OCI-M2 (cell line): Measurements from ENCODE around the gene NEU3.
"Not testable (repeated sequence)": the region's sequence is repeated elsewhere in the genome, so short reads cannot be mapped to it uniquely, and the experiment has no call there.

Experiments used
- DNase-seq: peaks from one replicate; lab custom pipeline; 2025; ENCODE audit not compliant: unreplicated experiment; lab: John Stamatoyannopoulos, UW

The NEU3 gene

DNA sequence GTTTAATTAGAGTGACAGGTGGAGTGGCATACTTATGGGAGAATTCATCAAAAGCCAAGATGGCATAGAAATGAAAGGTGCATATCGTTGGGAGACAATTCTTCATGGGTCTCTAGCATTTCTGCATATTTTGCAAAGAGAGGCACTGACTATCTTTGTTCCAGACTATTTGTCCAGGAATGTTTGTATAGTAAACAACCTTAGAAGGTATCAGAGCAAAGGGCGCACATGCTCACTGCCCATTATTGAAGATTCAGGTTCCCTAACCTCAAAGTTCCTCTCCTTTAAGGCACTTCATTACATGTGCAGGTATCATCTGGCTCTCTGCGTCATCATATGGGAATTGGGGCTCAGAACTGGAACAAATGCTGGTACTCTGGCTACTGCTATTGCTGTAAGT is 4.7 kb upstream of the NEU3 start:
- no peak for DNase-seq

DNA sequence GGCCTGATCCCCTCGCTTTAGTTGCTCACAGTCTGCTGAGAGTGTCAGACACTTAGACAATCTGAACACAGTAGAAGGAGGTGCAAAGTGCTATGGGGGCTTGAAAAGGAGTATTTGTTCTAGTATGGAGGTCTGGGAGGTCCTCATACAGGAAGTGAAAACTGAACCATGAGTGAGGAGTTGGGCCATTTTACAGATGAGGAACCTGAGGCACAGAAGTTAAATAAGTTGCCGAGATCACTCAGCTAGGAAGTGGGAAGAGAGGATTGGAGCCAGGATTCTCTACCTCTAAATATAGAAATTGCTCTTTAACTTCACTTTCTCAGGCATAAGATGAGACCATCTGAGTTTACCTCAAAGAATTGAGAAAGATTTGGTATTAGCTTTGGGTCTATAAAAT is 4.0 kb upstream of the NEU3 start:
- no peak for DNase-seq

DNA sequence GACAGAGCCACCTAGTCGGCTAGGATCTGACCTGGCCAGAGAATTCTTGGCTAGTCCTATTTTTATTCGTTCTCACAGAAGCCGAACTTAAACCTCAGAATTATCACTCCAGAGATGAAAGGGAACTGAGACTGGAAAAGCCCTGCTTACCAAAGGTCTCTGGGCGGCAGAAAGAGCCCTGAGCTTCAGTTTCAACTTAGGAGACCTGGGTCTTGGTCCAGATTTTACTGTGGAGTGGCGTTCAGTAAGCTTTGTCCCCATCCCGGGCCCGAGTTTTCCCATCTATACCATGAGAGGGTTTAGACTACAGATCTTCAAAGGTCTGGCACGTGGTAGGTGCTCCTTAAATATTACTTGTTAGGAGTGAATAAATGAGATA is 516 bp downstream of the NEU3 start:
- DNase-seq: no peak

DNA sequence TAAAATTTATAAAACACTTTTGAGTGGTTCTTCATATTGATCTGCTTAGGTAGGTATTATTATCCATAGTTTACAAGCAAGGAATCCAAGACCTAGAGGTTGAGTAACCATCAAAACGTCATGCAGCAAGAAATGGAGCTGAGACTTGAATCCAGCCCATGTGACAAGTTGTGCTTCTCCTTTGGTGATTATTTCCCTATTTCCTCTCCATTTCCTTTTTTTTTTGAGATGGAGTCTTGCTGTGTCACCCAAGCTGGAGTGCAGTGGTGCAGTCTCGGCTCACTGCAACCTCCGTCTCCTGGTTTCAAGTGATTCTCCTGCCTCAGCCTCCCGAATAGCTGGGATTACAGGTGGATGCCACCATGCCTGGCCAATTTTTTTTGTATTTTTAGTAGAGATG is 1.4 kb downstream of the NEU3 start:
- not testable (repeated sequence) for DNase-seq

DNA sequence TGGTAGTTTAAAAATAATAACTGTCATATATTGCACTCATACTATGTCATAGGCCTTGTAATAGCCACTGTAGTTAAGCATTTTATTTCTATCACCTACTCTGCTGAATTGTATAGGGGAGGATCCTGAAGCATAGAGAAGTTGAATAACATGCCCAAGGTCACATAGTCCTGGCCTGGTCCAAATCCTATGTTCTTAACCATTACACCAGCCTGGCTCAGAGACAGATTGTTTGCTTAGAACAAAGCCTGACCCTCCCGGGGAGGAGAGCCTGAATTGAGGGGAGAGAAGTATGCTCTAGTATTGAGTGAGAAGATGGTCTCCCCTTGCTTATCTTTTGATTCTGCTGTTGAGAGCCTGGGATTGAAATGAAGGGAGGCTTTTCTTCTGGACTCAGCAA is 2.2 kb downstream of the NEU3 start:
- no peak for DNase-seq

DNA sequence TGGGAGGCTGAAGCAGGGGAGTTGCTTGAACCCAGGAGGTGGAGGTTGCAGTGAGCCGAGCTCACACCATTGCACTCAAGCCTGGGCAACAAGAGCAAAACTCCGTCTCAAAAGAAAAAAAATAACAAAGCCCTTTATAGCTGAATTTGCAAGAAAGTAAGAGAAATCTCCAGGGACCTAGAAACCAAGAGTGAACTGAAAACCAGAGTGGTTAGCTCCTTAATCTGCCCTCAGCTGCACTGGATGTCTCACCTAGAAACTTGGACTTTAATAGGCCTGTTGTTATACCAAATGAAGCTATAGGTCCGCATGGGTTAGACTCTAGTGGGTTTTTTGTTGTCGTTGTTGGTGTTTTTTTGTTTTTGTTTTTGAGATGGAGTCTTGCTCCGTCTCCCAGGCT is 4.1 kb downstream of the NEU3 start:
- DNase-seq: no peak

DNA sequence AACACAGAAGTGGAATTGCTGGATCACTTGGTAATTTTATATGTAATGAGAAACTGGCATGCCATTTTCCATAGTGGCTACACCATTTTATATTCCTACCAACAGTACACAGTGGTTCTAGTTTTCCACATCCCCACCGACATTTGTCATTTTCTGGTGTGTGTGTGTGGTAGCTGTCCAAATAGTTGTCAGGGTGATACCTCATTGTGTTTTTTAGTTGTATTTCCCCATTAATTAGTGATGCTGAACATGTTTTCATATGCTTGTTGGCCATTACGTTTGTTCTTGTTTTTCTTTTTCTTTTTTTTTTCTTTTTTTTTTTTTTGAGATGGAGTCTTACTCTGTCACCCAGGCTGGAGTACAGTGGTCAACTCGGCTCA is 12.2 kb downstream of the NEU3 start:
- DNase-seq: no peak

DNA sequence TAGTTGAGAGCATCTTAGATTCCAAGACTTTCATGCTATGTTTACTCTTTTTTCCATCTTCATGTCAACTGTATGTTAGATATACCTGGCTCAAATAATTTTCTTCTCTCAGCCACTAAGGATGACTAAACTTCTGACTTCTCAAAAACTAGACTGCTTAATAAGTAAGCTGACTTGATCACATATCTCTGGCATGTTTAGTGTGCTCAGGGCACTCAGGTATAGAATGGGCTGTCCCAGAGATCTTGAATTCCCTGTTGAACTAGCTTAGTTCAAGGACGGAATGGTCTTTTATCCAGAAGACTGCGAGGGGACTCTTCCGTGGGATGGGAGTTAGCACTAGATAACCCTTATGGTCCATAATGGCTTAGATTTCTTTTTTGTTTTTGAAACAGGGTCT is 13.0 kb downstream of the NEU3 start:
- no peak for DNase-seq

DNA sequence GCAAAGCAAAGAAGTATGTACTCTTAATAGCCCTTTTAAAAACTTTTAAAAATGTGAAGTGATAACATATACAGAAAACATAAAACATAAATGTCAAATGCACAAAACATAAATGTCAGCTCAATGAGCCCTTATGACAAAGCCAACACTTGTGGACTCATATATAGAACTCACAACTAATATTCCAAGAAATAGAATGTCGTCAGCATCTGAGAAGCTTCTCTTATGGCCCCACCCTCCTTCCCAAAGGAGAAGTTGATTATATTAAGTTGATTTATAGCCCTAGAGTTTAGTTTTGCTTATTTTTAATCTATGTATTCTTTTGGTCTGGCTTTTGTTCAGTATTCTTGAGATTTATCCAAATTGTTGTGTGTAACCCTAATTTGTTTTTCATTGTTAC is 13.8 kb downstream of the NEU3 start:
- DNase-seq: no peak

DNA sequence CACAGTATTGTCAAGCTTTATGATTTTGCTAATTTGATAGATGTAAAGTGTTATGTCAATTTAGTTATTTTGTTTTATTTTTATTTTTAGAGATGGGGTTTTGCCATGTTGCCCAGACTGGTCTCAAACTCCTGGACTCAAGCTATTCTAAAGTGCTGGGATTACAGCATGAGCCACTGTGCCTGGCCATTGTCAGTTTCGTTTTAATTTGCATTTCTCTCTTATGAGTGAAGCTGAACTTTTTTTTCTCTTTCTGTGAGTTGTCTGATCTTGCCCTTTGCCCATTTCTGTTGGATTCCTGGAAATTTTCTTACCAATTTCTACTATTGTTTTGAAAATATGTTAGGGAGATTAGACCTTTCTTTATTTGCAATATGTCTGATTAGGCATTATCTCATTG is 15.5 kb downstream of the NEU3 start:
- no peak for DNase-seq

DNA sequence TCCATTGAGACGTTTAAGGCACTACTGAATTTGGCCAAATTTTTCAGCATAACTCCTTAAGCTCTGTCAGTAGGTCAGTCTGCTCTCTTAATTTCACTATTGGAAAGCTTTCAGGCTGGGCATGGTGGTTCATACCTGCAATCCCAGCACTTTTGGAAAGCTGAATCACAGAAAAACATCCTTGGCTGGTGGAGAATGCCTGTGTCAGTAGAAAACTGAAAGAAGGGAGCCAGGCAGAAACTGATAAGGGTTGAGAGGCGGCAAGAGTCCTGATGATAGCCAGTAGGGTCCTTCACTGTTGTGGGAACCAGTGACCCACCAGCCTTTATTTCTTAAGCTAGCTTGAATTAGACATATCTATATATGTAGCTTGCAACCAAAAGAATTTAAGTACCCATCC is 22.6 kb downstream of the NEU3 start:
- no peak for DNase-seq

DNA sequence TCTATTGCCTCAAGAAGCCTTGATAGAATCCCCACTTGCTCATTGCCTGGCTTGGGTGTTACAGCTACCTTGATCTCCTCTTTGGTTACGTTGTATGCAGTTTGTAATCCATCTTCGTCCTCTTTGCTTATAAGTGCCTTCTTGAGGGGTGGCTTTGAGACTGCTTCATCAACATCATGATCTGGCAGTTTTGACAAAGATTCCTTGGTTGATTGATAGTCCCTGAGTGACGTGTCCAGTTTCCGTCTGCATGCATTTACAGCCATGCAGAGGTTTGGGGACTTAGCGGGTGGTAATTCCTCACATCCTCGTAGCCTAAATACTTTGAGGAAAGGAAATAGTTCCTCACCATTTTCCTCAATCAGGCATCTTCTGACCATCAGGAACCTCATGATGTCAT is 23.1 kb downstream of the NEU3 start:
- DNase-seq: no peak

DNA sequence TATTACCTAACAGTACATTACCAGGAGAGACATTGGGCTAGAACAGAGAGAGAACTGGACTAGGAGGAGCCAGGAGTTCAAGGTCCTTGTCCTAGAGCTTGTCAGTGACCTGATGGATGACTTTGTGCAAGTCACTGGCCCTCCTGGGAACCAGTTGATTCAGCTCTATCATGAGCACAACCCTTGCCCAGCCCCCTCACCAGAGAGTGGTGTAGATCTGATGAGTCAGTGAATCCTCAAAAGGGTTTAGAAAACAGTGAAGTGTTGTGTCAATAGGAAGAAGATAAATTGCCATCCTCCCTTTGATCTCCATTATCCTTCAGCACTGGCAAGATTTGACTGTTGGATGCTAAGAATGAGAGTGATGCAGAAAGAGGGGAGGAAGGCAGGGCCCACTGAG is 24.3 kb downstream of the NEU3 start:
- DNase-seq: no peak

DNA sequence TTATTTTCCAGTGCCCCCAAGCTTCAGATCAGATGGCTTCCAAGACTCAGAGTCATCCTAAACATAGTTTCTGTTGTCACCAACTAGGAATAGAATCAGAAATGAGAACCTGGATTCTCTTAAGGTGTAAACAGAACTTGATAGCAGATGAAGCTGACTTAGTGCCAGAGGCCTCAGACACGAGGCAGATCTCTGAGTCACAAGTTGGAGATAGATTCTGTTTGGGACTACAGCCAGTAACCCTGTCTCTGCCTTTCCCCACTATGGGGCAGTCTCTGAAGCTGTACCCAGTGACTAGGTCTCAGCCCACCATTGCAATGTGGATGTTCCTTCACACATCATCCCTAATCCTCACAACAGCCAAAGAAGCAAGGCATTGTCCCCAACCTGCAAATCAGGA is 25.4 kb downstream of the NEU3 start:
- no peak for DNase-seq

DNA sequence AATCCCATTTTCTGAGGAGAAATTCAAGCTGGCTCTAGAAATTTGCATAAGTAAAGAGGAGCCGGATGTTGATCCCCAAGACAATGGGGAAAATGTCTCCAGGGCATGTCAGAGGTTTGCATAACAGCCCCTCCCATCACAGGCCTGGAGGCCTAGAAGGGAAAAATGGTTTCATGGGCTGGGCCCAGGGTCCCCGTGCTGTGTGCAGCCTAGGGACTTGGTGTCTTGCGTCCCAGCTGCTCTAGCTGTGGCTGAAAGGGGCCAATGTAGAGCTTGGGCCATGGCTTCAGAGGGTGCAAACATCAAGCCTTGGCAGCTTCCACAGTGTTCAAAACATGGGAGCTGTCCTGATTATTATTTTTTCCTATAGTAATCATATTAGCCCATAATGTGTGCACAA is 30.5 kb downstream of the NEU3 start:
- DNase-seq: not testable (repeated sequence)

DNA sequence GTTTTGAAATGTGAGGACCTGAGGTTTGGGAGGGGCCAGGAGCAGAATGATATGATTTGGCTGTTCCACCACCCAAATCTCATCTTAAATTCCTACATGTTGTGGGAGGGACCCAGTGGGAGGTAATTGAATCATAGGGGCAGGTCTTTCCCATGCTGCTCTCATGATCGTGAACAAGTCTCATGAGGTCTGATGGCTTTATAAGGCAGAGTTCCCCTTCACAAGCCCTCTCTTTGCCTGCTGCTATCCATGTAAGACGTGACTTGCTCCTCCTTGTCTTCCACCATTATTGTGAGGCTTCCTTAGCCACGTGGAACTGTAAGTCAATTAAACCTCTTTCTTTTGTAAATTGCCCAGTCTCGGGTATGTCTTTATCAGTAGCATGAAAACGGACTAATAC is 31.6 kb downstream of the NEU3 start:
- DNase-seq: not testable (repeated sequence)

DNA sequence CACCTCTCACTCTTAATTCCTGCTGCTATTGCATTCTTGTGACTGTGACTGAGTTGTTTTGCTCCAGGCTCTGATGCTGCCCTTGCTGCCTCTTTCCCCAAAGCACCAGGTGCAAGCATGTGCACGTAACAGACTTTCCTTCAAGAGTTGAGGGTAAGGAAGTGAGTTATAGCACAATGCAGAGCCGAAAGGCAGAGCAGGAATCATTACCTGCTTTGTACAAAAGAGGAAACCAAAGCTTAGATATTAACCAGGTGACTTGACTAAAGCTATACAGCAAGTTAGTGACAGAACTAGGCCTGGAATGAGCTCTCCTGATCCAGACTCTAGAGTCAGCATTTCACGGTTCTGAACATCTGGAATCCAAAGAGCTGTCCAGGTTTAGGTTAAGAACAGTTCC is 33.6 kb downstream of the NEU3 start:
- DNase-seq: no peak

DNA sequence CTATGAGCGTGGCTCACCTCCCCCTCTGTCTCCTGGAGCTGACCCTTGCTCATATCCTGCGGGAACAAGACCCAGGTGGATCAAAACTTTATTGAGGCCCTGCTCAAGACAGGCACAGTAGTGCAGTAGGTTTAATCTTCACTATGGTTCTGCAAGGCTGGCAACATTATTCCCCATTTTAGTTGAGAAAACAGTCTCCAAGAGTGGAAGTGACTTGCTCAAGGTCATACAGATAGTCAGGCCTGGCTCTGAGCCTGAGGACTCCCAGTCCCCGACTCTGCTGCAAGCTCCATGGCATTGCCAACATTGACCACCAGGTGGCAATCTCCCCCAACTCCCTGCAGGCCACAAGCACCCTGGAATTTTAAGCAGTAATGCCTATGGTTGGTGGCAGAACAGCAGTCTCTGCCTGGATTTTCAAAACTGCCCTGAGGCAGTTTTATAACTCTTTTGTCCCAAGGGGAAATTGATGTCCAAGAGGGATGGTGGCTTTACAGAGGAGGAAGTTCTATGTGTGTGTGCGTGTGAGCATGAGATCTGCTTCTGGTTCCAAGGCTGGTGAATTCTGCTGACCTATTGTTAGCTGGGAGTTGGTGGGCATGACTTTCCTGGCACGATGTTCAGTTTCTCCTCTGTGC is 34.1 kb downstream of the NEU3 start:
- peak; percentile 18 for DNase-seq

DNA sequence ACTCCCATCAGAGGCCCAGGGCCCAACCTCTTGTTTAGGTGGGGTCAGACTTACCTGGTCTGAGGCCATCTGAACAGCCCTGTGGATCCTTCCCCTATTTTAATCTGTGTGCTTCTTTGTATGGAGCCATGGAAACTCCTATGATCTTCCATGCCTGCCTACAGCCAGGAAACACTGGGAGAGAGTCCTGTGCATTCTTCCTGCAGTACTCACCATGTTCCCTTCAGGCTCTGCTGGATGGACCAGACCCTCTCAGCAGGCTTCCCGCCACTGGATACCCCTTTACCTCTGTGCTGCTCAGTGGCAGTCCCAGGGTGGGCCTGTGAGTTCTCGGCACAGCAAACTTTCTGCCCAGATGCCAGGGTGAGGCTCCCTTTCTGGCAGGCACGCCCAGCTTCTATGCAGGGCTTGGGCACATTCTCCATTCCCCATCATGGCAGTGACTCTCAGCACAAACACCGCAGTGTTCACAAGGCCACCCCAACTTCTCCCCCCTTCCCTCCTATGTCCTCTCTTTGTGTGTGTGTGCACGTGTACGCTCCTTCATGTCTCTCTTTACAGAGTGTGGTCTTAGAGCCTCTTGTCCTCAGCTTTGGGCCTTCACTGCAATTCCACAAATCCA is 34.8 kb downstream of the NEU3 start:
- no peak for DNase-seq

DNA sequence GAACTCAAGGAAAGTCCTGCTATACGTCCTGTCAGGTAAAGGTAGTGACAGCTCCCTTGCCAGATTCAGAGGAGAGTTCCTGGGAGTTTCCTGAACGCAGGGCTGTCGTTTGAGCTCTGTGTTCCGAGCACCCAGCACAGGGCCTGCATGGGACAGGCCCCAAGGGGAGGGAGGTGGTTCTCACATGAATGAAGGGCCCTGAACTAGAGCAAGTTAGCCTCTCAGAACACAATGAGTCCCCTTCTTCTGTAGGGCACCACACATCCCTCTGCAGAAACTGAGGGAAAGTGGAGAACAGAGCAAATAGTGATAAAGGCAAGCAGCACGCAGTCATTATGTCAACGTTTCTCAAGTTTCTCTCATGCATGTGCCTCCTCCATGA is 35.3 kb downstream of the NEU3 start:
- DNase-seq: no peak

DNA sequence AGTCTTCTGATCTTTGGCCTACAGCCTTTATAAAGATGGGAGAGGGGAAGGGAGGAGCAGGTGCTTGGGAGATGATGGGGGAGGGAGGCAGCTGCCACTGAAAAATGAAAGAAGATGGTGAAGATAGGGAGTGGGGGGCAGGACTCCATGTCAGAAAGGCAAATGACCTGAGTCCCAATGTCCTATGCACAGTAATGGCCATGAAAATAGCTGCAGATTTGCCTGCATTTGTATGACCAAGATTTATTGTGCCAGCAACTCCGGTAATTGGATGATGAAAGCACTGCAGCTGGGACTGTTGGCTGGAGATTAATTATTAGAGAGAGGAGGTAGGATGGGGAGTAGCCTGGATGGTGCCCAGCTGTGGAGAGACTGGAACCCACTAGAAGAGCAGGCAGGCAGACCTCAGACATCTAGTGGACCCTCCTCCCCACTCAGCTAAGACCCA is 36.1 kb downstream of the NEU3 start:
- DNase-seq: no peak

DNA sequence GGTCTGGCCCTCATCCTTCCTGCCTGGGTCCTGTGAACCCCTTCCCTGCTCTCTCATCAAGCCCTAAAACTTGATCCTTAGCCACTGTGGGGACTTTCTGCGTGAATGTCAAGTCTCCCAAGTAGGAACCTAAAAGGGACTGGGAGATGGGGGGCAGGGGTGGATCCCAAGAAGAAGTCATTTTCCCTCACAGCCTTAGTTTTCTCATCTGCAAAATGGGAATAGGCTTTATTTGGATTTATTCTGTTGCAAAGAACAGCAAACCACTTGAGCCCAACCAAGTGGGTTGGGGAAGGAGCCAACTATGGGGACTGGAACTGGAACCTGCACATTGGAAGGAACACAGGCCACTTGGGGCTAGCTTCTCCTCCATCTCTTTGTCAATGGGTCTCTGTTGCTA is 36.8 kb downstream of the NEU3 start:
- no peak for DNase-seq

DNA sequence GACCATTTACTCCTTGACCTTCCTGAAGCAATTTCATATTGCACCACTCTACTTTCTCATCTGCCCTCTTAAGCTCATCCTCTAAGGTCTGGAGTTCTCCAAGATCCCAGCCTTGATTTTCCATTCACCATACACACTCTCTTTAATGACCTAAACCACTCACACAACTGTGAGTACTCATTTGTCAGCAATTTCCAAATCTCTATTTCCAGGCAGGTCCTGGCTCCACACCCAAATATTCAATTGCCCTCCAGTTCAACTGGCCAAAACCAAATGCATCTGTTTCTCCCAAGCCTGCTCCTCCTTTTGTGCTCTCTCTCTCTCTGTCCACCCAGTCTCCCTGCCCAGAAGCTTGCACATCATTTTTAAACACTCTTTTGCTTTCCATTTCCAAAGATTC is 39.6 kb downstream of the NEU3 start:
- no peak for DNase-seq
